Left hindlimb (tissue), 1 donor: ENCODE measurements around the gene LGI2.
"Not testable (repeated sequence)": the region's sequence is repeated elsewhere in the genome, so short reads cannot be mapped to it uniquely, and the experiment has no call there.

ENCODE experiments used
- DNase-seq: peaks from one replicate; pipeline ENCODE4 v3.0.0-alpha.2; 2018

Gene LGI2, protein sequence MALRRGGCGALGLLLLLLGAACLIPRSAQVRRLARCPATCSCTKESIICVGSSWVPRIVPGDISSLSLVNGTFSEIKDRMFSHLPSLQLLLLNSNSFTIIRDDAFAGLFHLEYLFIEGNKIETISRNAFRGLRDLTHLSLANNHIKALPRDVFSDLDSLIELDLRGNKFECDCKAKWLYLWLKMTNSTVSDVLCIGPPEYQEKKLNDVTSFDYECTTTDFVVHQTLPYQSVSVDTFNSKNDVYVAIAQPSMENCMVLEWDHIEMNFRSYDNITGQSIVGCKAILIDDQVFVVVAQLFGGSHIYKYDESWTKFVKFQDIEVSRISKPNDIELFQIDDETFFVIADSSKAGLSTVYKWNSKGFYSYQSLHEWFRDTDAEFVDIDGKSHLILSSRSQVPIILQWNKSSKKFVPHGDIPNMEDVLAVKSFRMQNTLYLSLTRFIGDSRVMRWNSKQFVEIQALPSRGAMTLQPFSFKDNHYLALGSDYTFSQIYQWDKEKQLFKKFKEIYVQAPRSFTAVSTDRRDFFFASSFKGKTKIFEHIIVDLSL

DNA sequence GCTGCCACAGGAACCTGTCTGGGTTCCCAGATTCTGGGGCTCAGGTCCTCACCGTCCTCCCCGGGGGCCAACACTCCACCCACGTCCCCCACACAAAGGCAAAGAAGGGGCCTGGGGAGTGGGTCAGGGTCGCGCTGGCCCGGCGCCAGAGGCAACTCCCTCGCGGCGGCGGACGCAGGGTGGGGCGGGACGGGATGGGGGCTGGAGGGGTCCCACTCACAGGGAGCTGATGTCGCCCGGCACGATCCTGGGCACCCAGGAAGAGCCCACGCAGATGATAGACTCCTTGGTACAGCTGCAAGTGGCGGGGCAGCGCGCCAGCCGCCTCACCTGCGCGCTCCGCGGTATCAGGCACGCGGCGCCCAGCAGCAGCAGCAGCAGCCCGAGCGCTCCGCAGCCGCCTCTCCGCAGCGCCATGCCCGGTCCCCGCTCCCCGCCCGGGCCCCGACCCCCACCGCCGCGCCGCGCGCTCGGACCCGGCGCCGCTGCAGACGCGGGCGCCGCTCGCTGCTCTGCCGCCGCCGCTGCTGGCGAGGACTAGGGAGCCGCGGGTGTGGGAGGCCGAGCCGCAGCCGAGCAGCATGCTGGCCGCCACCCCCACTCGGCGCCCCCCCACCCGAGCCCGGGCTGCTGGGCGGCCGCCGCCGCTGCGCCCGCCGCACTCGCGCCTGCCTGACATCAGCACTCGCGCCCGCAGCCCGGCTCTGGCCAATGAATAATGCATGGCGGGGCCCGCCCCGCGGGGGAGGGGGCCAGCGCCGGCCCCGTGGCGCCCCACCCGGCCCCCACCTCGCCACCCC is at the start of gene LGI2:
LGI2 (minus strand) TSS at position 670 of the 800 bp plus-strand sequence; CDS start at position 417, 253 bp downstream.
- no peak for DNase-seq

DNA sequence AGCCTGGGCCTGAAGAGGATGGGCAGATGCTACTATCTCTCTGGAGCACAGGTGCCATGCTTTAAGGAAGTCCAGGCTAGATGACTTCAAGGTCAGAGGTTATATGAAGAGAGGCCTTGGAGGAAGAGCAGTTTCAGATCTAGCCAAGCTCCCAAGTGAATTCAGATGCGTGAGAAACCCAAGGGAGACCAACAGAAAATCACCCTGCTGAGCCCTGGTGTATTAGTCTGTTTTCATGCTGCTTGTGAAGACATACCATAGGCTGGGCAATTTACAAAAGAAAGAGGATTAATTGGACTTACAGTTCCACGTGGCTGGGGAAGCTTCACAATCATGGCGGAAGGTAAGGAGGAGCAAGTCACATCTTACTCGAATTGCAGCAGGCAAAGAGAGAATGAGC is 47.8 kb upstream of the LGI2 start:
- no peak for DNase-seq

DNA sequence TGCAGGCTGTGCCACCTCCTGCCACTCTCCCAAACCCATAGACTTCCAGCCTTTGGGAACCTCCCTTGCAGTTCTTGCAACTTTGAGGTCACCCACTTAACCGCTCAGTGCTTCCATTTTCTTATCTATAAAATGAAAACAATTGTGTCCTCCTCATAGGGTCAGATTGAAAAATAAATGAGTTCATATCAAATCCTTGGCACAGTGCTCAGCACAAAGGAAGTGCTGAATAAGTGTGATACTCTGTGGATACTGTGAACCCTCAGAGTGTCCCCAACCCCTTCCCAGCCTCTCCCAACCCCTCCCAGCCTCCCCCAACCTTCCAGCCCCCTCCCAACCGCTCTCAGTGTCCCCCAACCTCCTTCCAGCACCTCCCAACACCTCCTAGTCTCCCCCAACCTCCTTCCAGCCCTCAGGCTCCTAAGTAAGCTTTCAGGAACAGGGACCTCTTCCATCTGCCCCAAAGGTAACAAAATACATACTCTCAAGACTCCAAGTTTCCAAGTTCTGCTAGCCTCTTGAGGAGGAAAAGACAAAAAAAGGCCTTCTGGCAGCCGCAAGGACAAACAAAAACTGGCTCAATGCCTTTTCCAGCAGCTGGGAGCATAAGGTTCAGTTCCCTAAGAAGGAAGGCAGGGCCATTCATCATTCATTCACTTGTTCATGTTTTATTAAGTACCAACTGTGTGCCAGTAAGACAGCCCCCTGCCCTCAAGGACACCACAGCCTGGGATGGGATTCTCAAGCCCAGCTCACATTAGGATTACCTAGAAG is 46.1 kb upstream of the LGI2 start:
- no peak for DNase-seq

DNA sequence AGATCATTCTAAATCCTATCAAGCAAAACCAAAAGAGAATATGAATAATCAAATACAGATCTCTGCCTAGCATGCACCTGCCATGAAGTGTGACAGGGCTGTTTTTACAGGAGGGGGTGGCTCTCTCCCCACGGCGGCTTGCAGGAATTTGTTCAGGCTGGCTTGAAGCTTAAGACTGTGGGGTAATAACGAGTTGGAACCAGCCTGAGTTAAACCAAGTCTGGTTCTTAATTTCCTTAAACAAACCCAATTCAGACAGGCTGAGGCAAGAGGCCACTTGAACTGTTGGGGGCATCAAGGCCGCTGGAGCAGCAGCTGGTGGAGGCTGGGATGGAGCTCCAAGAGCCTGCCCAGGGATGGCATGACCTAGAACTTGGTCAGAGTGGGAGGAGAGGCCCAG is 45.1 kb upstream of the LGI2 start:
- DNase-seq = no peak

DNA sequence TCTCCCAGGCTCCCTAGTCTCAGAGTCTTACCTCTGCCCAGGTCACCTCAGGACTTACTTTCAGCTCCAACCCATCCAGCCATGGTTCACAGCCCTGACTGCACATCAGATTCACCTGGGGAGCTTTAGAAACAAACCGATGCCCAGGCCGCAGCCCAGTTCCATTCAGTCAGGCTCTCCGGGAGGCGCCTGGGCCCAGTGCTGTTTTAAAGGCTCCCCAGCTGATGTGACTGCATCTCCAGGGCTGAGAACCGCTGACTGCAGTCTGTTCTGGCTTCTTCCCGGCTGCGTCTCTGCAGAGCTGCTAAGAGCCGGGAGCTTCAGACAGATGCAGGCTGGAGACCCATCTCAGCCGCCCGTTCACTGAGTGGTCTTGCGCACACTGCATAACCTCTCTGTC is 44.4 kb upstream of the LGI2 start:
- no peak for DNase-seq

DNA sequence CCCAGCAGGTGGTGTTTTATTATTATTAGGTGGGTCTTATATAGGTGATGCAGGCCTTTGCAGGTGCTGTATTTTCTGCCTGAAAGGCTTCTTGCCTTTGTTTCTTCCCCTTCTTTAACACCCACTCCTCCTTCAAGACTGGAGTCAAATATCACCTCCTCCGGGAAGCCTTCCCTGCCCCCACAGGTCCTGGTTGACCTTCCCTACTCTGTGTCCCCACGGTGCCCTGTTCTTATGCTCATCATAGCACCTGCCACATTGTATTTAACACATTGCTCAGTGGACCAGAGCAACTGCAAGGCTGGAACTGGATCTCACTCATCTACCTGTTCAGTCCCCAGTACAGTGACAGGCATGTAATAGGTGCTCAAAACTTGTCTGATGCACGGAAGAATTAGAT is 39.8 kb upstream of the LGI2 start:
- DNase-seq = no peak

DNA sequence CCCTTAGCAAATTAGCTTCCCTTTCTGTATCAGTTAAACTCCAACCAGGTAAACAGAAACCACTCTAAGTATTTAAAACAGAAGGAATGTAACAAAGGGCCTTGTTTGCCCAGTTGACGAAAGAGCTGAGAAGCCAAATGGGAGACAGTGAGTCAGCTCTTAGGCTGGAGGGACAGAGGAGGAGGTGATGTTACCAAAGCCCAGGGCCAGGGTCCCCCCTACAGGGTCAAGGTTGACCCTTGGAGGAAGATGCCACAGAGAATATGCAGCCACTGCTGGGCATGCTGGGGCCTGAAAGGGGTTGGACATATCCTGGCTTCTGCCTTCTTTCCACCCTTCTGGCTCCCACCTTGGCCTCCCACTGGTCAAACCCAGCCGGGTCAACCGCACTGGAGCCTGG is 38.3 kb upstream of the LGI2 start:
- no peak for DNase-seq

DNA sequence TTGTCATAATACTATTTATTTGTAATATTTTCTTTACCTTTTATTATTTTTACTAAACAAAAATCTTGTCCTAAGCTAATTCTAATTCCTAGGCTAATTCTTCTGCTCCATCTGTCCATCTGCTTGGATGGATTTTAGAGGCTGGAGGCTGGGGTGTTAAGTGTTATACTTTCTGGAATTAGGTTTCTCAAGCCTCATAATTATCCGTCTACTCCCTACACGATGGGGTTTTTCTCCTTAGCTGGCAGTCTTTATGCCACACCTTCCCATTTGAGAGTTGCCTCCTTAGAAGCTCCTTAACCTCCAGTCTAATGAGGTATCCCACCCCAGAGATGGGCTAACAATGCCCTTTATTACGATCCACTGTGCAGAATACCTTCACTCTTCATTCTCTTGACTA is 37.6 kb upstream of the LGI2 start:
- DNase-seq = no peak

DNA sequence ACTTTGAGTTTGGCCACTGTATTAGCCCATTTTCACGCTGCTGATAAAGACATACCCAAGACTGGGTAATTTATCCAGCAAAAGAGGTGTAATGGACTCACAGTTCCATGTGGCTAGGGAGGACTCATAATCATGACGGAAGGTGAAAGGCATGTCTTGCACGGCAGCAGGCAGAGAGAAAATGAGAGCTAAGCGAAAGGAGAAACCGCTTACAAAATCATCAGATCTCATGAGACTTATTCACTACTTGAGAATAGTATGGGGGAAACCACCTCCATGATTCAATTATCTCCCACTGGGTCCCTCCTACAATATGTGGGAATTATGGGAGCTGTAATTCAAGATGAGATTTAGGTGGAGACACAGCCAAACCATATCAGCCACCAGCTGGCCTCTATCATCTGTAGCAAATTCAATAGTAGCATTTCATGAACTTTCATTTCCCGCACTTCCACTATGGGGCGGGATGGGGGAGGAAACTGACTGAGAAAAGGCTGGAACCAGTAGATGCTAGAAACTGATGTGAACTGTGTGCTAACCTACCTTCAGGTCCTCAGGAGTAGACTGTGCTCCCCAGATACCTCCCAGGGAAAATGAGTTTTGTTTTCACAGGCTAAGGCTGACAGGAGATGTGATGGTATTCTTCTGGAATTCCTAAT is 35.3 kb upstream of the LGI2 start:
- DNase-seq = no peak

DNA sequence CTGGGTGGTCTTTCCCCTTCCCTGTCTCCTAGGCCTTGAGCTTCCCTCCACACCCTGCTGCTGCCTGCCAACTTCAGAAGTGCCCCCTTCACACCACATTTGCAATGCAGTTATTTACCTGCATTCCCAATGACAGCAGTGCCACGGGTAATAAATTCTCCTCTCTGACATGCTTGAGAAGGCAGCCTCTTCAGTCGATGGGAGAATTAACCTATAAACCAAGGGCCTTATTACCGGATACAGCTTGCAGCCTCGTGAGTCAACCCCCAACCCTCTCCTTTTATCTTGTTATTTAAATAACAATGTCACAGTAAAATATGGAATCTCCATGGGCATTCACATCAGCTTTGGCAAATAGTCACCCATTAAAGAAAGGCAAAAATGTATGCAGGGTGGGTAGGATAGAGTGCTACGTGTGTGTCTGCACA is 34.7 kb upstream of the LGI2 start:
- no peak for DNase-seq

DNA sequence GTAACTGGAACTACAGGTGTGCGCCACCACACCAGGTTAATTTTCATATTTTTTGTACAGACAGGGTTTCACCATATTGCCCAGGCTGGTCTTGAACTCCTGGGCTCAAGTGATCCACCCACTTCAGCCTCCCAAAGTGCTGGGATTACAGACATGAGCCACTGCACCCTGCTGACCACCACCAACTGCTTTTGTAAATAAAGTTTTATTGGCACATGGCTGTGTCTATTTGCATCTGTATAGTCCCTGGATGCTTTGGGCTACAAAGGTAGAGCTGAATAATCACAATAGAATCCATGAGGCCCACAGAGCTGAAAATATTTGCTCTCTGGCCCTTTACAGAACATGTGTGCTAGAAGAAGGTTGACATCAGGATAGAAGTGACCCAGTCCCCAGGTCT is 33.7 kb upstream of the LGI2 start:
- not testable (repeated sequence) for DNase-seq

DNA sequence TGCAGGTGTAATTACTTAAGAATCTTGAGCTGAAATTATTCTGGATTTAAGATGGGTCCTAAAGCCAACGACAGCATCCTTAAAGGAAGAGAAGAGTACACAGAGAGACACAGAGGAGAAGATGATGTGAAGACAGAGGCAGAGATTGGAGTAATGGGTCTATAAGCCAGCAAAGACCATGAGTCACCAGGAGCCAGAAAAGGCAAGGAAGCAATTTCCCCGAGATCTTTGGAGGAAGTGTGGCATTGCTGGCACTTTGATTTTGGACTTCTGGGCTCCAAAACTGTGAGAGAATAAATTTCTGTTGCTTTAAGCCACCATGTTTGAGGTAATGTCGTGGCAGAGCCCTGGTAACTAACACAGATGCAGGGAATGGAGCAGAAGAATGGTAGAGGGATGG is 32.4 kb upstream of the LGI2 start:
- DNase-seq = no peak

DNA sequence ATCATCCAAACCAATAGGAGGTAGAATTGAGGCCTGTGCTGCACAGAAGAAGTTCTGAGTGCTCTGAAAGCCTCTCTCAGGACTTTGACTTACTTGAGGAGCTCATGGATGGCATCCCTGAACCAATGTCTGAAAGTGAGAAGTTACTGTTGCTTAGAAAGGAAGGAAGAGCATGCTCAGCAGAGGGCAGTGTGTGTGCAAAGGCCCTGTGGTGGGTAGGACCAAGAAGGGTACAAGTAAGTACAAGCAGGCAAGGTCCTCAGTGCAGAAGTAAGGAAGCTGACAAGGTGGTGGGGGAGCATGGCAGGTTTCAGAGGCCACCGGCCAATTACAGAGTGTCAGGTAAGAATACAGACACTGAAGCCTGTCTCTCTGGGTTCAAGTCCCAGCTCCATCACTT is 31.4 kb upstream of the LGI2 start:
- no peak for DNase-seq

DNA sequence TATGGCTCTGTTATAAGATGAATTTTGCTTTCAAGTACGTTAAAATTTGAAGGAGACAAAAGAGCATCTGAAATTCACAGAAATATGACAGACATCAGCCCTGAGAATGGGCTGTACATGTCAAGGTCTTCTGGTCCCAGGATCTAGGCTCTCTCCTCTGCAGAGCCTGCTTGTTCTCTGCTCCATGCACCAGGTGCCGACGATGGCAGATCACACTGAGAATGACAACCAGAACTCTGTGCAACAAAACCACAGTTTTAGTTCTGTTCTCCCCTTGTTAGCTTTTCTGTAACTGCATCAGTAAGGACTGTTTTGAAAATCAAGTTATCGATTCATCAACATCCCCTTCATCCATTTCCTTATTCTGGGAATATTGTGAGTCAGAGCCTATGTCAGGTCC is 30.9 kb upstream of the LGI2 start:
- DNase-seq = no peak

DNA sequence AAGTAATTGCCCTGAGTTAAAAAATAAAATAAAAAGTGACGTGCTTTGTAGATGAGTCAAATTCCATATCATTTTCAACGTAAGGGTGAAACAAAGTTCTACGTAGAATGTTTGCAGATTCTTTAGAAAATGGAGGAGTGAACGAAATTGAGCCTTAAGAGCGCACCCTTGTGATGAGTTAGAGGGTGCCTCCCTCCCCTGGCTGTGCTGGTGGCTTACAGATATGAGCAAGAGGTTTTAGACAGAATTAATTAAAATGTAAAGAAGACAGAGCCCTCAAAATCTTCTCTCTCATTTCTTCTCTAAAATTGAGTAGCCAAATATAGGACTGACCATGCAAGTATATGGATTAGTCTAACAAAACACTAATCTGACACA is 30.2 kb upstream of the LGI2 start:
- DNase-seq = no peak

DNA sequence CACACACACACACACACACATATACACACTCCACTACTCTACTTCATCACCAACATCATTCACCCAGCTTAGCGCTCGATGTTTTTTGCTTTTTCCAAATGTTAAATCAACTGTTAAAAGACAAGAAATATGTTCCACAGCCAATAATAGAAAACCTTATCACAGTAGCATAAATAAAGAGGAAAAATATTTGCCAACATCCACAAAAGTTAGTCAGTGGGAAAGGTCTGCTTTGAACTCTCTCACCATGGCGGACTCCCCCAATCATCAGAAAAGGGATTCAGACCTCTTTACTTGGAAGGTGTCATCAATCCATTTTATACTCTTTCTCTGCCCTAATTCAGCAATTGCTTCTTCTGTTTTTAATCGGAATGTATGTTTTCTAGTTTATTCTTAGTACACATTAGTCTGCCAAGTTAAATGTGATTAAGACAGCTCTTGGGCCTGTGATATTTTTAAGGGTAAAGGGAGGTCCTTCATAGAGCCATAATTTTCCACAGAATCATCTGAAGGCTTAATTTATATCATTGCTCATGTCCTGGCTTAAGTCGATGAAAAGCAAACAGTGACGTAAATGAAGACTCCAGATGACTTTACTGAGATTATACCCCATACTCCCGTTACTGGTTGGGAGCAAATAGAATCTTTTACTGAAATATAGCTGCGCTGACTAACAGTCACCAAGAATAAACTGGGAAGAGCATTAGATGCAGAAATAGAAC is 29.7 kb upstream of the LGI2 start:
- no peak for DNase-seq

DNA sequence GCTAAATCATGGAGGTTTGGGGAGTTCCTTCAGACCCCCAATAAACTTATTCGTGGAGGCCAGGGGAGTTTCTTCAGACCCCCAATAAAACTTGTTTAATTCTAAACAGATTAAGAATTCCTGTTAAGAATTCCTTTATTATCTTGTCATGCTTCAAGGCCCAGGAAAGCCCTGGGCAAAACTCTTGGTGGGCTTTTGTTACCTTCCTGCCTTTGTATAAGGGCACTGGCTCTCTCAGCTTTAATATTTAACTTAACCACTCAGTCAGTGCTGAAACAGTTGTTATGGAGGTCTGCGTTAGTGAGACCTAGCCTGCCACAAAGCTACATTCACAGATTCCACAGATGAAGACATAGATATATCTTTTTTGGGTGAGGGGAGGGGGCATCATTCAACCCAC is 29.0 kb upstream of the LGI2 start:
- no peak for DNase-seq

DNA sequence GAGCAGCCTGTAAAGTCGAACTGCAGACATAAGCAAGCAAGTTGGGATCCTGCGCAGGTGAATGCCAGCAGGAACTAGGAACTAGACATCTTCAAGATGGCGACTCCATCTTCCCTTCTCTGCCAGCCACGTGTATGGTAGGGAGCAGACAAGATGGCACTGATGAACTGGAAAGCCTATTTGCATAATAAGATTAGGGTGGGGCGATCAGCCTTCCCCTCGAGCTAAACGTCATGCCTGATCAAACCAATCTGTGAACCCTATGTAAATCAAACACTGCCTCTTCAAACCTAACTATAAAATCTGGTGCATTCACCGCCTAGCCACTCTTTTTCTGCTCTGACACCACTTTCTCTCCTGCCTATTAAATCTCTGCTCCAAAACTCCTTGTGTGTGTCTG is 28.1 kb upstream of the LGI2 start:
- no peak for DNase-seq

DNA sequence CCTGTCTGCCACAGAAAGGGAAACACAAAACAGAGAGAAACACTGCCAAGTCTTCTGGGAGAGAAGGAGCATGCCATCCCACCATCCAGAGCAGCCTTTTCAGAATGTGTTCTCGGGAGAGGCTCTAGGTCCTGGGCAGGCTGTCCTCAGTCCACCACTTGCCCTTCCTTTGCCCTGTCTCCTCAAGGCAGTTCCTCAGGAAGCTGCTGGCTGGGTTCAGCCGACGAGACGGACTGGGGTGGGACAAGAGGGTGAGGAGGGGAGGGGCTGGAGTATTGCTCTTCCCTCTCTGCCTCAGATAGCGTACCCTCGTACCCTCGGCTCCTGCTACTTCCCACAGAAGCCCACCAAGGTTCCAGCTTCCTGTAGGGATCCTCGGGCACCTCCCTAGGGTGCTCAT is 26.6 kb upstream of the LGI2 start:
- no peak for DNase-seq

DNA sequence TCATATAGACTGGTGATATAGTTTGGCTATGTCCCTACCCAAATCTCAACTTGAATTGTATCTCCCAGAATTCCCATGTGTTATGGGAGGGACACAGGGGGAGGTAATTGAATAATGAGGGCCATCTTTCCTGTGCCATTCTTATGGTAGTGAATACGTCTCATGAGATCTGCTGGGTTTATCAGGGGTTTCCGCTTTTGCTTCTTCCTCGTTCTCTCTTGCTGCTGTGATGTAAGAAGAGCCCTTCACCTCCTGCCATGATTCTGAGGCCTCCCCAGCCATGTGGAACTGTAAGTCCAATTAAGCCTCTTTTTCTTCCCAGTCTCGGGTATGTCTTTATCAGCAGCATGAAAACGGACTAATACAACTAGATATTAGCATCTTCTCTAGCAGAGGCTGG is 21.3 kb upstream of the LGI2 start:
- DNase-seq = not testable (repeated sequence)

DNA sequence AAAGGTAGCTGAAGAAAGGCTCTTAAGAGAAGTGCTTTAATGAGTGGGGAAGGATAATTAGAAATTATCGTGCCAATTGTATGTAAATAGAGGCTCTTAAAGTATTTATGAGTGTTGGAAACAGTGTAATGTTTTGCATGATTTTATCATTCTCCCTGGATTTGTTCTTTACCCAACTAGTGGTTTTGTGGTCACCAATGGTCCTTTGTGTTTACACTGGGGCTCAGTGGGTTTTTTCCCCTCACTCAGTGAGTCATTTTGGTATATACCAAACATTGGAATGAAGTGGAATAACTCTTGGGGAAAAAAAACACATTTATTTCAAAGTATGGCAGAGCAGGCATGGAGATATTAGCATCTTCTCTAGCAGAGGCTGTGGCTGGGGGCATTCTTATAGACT is 20.8 kb upstream of the LGI2 start:
- no peak for DNase-seq
